DMS153 treated with DMSO at 0.1 percent for 48 hours (cell line): ENCODE measurements around the gene ANKRD16.

ENCODE experiments used
- DNase-seq: peaks from one replicate; lab custom pipeline; 2025; ENCODE audit not compliant: unreplicated experiment; lab: John Stamatoyannopoulos, UW

The ANKRD16 gene

GRCh38 chr10:5812283-5813090 lies 77.2 kb downstream of the ANKRD16 start:
- DNase-seq = no peak
